GM13976 (cell line): ENCODE data around the gene RCAN2.

ENCODE experiments used
- DNase-seq: peaks from one replicate; pipeline ENCODE4 v3.0.0; 2012; ENCODE audit warnings: low spot score
- in situ Hi-C: fragments of 300-500 bp; cut with MboI; formaldehyde crosslinking; loops from one replicate; pipeline ENCODE4 v1.12.0; 2022; ENCODE audit warnings: low sequenced_read_pairs, mixed read lengths, inconsistent platforms; ENCODE audit not compliant: unreplicated experiment
- TF ChIP-seq, protein P1 (sequence below): IDR thresholded peaks from 2 replicates; pipeline ENCODE4 v1.5.1; 2012; ENCODE audit warnings: borderline replicate concordance, mild to moderate bottlenecking; ENCODE audit not compliant: insufficient read depth; ENCODE audit errors: extremely low read depth, missing control alignments, control extremely low read depth

The RCAN2 gene

DNA sequence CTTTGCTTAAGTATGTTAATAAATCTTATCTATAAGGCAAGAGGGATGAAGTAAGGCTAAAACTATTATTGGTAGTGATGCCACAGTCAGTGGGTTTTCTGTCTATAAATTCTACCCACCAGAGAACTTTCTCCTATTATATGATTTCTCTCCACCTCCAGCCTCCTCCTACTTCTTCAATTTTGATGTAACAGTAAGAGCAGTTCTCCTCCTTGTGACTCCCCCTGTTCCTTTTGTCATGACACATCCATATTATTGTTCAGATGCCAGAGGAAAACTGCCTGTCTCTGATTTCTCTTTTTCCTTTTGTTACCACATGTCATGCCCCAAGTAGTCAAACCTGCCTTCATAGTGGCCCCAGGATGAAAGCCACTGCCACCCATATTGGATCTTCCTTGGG, 9.1 kb upstream of the RCAN2 start:
- in situ Hi-C loops: no loop called here
- TF ChIP-seq, protein P1, sequence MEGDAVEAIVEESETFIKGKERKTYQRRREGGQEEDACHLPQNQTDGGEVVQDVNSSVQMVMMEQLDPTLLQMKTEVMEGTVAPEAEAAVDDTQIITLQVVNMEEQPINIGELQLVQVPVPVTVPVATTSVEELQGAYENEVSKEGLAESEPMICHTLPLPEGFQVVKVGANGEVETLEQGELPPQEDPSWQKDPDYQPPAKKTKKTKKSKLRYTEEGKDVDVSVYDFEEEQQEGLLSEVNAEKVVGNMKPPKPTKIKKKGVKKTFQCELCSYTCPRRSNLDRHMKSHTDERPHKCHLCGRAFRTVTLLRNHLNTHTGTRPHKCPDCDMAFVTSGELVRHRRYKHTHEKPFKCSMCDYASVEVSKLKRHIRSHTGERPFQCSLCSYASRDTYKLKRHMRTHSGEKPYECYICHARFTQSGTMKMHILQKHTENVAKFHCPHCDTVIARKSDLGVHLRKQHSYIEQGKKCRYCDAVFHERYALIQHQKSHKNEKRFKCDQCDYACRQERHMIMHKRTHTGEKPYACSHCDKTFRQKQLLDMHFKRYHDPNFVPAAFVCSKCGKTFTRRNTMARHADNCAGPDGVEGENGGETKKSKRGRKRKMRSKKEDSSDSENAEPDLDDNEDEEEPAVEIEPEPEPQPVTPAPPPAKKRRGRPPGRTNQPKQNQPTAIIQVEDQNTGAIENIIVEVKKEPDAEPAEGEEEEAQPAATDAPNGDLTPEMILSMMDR: no peak
- DNase-seq: no peak

DNA sequence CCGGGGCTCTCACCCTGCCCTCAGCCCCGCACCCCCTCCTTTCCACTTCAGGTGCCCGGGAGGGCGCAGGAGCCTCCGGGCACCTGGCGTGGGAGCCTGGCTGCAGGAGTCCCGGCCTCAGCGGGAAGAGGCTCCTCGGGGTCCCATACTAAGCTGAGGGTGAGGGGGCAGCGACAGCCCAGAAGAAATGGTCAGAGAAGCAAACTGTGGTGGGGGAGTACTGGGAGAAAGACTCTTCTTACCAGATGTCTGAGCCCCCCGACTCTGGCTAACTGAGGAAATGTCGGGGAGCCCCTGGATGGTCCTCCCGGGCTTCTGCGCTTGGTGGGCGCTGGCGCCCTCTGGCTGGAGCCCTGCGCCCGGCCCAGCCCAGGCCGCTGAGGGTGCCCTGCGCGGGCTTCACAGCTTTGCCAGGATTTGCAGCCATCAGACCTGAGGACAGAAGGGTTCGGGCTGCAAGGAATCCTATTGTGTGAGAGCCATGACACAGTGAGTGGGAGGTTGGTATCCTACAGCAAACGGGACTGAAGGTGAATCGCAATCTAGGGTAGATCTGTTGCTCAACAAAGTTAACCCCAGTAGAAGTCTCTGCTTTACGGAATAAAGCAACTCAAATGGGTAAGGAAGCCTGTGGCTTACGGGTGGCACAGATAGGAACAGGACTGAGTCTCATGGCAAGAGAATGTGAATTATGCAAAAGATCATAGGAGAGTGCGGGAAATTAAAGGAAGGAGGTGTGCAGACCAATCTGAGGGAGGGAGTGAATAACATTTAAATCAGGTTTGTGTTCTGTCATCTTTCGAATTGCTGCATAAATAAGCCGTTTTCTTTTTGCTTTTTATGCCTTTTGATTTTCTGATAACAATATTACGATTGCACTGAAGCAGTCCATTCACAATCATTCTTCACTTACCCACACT, 639 bp upstream of the RCAN2 start:
- TF ChIP-seq, protein P1: peak; percentile 46
- DNase-seq: peak; percentile 60
- in situ Hi-C loops: no loop called here

DNA sequence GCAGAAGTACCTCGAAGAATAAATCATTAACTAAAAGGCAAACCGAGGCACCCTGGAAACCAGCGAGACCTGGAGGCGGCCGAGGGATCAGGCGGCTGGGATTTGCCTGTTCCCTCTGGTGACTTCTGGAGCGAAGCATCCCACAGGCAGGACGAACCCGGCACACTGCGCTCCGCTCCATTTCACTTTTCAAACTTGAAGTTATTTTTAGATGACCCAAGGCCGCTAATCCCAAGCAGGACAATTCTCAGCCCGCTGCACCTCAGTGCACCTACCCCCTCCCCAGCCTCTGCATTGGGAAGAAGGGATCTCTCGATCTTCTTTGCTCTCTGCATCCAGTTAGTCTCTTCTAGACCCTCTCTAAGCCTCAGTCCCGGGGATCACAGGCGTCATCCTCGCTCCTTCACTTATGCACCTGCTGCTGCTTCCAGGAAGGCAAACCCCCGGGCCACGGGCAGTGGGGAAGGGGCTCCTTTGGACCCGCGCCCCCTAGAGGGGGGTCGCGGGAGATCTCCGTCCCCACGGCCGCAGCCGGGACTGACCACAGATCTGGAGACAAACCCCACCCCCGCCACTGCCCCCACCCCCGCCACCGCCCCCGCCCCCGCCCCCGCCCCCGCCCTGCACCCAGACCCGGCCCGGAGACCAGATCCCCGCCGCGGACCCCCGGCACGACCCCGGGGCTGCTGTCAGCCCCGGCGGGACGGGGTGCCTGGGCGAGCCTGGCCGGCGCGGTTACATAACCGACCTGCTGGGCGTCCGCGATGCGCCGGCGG, 636 bp downstream of the RCAN2 start:
- in situ Hi-C loops: no loop called here
- peak; percentile 53 for DNase-seq
- TF ChIP-seq, protein P1: no peak

DNA sequence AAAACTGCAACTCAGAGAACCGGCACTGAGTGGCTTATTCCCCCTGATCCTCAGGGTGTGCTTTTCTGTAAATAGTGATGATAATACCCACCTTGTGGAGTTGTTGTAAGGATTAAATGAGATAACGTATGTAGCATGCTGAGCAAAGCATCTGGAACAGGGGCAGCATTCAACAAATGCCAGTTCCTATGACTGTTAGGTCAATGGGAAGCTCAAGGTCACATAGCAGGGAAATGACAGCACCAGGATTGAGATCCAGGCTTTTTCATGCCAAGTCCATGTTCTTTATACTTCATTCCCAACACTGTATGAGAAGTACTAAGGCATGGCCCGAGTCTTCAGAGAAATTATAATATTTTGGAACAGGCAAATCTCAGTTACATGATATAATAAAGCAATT, 5.1 kb downstream of the RCAN2 start:
- in situ Hi-C loops: no loop called here
- TF ChIP-seq, protein P1: no peak
- no peak for DNase-seq

DNA sequence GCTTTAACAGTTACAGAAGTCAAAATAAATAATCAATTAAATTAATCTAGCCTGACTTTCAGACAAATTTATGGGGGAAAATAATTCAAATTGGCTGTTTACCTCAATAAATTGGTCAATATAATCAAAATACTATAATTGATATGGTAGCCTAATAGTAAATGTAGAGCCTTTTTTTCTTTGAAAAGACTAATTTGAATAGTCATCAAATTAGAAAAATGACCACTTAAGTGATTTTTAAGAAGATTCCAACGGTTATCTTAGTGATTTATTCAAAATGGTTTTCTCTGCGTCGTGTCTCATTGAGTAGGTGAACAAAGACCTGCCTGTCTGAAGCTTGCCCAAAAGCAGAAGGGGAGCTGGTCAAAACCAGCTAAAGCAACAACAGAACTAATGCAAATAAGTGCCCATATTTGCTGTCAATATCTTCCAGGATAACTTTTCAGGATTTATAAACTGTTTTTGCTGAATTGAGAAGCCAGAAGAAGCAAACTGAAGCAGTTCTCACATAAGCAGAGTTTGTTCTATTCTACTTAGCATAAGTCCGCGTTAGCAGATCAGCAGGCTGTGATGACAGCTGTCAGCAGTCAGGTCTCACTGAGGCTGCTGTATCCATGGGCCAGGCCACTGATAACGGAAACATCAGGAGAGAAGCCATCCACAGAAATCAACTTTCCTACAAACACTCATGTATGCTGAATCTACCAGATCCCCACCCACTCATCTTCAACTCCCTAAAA, 7.0 kb downstream of the RCAN2 start:
- DNase-seq: no peak
- TF ChIP-seq, protein P1: no peak
- in situ Hi-C loops: no loop called here

DNA sequence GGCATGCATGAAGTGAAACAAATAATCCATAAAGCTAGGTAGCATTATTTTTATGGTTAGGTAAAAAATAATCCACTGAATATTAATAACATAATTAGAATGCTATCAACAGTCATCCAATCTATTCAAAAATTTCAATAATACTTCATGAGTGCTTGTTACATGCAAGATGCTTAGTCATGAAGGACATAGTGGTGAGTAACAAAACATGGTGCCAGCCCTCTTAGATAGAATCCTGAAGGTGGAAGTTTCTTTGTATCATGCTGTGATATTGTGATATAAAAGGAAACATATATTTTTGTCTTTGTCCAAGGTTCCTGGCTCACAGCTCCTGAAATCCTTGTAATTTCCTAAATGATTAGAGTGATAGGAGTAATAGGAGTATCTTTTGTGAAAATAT, 14.9 kb downstream of the RCAN2 start:
- no peak for DNase-seq
- TF ChIP-seq, protein P1: no peak

More for the DNA sequence above, 14.9 kb downstream of the RCAN2 start:
- in situ Hi-C loops: no loop called here
